B cell (primary cell): Measurements from ENCODE around the gene SCARB1. TPM values are rescaled to one million over a fixed set of nuclear protein-coding genes. Genes with fewer than 3 reads are reported as not detected.

Source experiments
- ATAC-seq: fragments of 200-7000 bp; cut with Tn5 transposase; one replicate; pipeline ENCODE4 v1.10.0; 2021; ENCODE audit warnings: low read depth, mild to moderate bottlenecking, moderate number of reproducible peaks, moderate library complexity
- CTCF ChIA-PET: fragments of 350-600 bp; sonication (Branson Sonifier 250); formaldehyde crosslinking; loops from one replicate; lab custom pipeline; 2021; ENCODE audit warnings: antibody characterized with exemption, inconsistent platforms; lab: Charles Lee
- POLR2A ChIA-PET: fragments of 350-600 bp; sonication (Branson Sonifier 250); formaldehyde crosslinking; loops from one replicate; lab custom pipeline; 2021; ENCODE audit warnings: antibody characterized with exemption; lab: Charles Lee
- DNase-seq: peaks from one replicate; pipeline ENCODE4 v3.0.0; 2013
- H2AFZ ChIP-seq: 2 replicates; pipeline ENCODE4 v1.6.1; 2012; ENCODE audit warnings: mild to moderate bottlenecking, low read depth, low read length; ENCODE audit not compliant: insufficient read depth, poor library complexity, severe bottlenecking
- H3K27ac ChIP-seq, 2 donors: 1 replicate in 1 of 2; 2 replicates in 1 of 2; pipeline ENCODE4 v1.5.1; 2012 to 2013; ENCODE audit warnings: low read length in 2 of 2, mild to moderate bottlenecking in 2 of 2, moderate library complexity in 1 of 2
- H3K27me3 ChIP-seq, 4 experiments: fragments of 200-600 bp in 1 of 4; sonication (generic) in 1 of 4; replicated peaks in 1 of 4; 1 replicate in 2 of 4; 2 replicates in 2 of 4; pipeline versions ENCODE4 v1.6.1 to v1.7.0; 2013 to 2016; ENCODE audit warnings: low read length in 3 of 4, mild to moderate bottlenecking in 2 of 4, mixed read lengths in 1 of 4, moderate library complexity in 1 of 4; ENCODE audit not compliant: insufficient read depth in 4 of 4, control insufficient read depth in 3 of 4; ENCODE audit errors: control extremely low read depth in 1 of 4
- H3K36me3 ChIP-seq, 2 experiments: replicated peaks in 1 of 2; 1 replicate in 1 of 2; 2 replicates in 1 of 2; pipeline versions ENCODE4 v1.6.1 to v1.7.1; 2013; ENCODE audit warnings: low read length in 1 of 2; ENCODE audit not compliant: insufficient read depth in 2 of 2, control insufficient read depth in 1 of 2; ENCODE audit errors: control extremely low read depth in 1 of 2, extremely low read depth in 1 of 2
- H3K4me1 ChIP-seq, 2 donors: fragments of 200-600 bp in 1 of 2; sonication (generic) in 1 of 2; 1 replicate in 1 of 2; 2 replicates in 1 of 2; pipeline versions ENCODE4 v1.5.1 to v1.6.1; 2013 to 2017; ENCODE audit warnings: low read length in 2 of 2; ENCODE audit not compliant: control insufficient read depth in 2 of 2, insufficient read depth in 2 of 2
- H3K4me2 ChIP-seq: replicated peaks from 2 replicates; pipeline ENCODE3; 2012; ENCODE audit warnings: mild to moderate bottlenecking, low read depth, low read length; ENCODE audit not compliant: poor library complexity, severe bottlenecking
- H3K4me3 ChIP-seq, 5 experiments: fragments of 200-600 bp in 1 of 5; sonication (generic) in 1 of 5; 1 replicate in 3 of 5; 2 replicates in 2 of 5; pipeline versions ENCODE4 v1.5.1 to v1.7.0; 2011 to 2016; ENCODE audit warnings: low read length in 4 of 5, mild to moderate bottlenecking in 4 of 5, low read depth in 2 of 5, control low read depth in 1 of 5, moderate library complexity in 1 of 5; ENCODE audit not compliant: insufficient read depth in 1 of 5; ENCODE audit errors: control extremely low read depth in 1 of 5, extremely low read depth in 1 of 5
- H3K79me2 ChIP-seq: fragments of 200-600 bp; sonication (generic); one replicate; pipeline ENCODE4 v1.6.0; 2016; ENCODE audit warnings: low read length; ENCODE audit not compliant: control insufficient read depth, insufficient read depth
- H3K9ac ChIP-seq: fragments of 200-600 bp; sonication (generic); 2 replicates; pipeline ENCODE4 v1.6.1; 2017; ENCODE audit warnings: mild to moderate bottlenecking, low read length, moderate library complexity
- H3K9me3 ChIP-seq, 3 donors: one replicate each; pipeline versions ENCODE4 v1.6.1 to v1.7.1; 2013; ENCODE audit warnings: low read length in 2 of 3; ENCODE audit not compliant: control insufficient read depth in 2 of 3, insufficient read depth in 1 of 3; ENCODE audit errors: control extremely low read depth in 1 of 3
- H4K20me1 ChIP-seq: 2 replicates; pipeline ENCODE4 v1.6.0; 2012; ENCODE audit warnings: mild to moderate bottlenecking, low read length; ENCODE audit not compliant: insufficient read depth, control insufficient read depth, poor library complexity, severe bottlenecking
- H3K27ac Mint-ChIP-seq: one replicate; pipeline ENCODE4 v1.8.0; 2021; ENCODE audit warnings: mixed read lengths
- H3K27me3 Mint-ChIP-seq: one replicate; pipeline ENCODE4 v1.8.0; 2021; ENCODE audit warnings: mixed read lengths
- H3K4me1 Mint-ChIP-seq: one replicate; pipeline ENCODE4 v1.8.0; 2021; ENCODE audit warnings: mixed read lengths
- H3K4me3 Mint-ChIP-seq: one replicate; pipeline ENCODE4 v1.8.0; 2021; ENCODE audit warnings: mixed read lengths
- H3K9me3 Mint-ChIP-seq: one replicate; pipeline ENCODE4 v1.8.0; 2022; ENCODE audit warnings: mixed read lengths; ENCODE audit not compliant: insufficient read depth
- CTCF ChIP-seq: fragments of 200-600 bp; IDR thresholded peaks from one replicate; pipeline ENCODE4 v1.8.0; 2022; ENCODE audit warnings: antibody characterized with exemption, mild to moderate bottlenecking
- EZH2 ChIP-seq: IDR thresholded peaks from 2 replicates; pipeline ENCODE4 v1.6.1; 2012; ENCODE audit warnings: borderline replicate concordance, low read depth, mild to moderate bottlenecking, moderate library complexity, low read length; ENCODE audit not compliant: insufficient read depth, poor library complexity, severe bottlenecking
- WGBS: methylation state at CpG from one replicate; pipeline ENCODE4 v1.1.5; 2013; ENCODE audit warnings: missing lambda C conversion rate; ENCODE audit not compliant: insufficient coverage; 5-methylcytosine and 5-hydroxymethylcytosine counted together
- intact Hi-C: fragments of 100-400 bp; cut with micrococcal nuclease; formaldehyde crosslinking; loops from one replicate; pipeline ENCODE4 v1.10.0; 2022
- polyA plus RNA-seq: library from polyadenylated mRNA; depleted of rRNA; stranded (reverse); fragments of >200 nt; gene quantifications from 2 replicates; pipeline ENCODE4 v1.2.3, GENCODE V29; 2012
- total RNA-seq, 2 donors: library from RNA; stranded (reverse); fragments of 120-200 nt in 1 of 2; gene quantifications; 1 replicate in 1 of 2; 2 replicates in 1 of 2; pipeline versions ENCODE4 v1.2.3 to v1.2.4, GENCODE V29; 2013 to 2022

SCARB1 gene
- total and polyA plus RNA-seq, 2 donors (not counting 1 experiment from before 2014, with no cell fraction given), result 26.8 to 30.7 TPM

DNA sequence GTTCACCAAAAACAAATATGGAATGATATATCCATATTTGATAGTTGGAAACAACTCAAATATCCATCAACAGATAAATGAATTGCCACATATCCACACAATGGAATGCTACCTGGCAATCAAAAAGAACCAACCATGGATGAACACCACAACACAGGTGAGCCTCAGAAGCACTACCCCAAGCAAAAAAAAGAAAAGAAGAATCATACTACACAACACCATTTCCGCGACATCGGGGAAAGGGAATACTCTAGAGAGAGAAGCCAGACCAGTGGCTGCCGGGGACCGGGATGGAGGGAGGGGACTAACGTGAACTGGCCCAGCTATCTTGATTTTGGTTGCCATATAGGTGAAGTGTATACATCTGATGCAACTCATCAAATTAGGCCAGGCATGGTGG, 41.4 kb downstream of the SCARB1 start:
- no peaks in the 10 kb centered on the region for H4K20me1 ChIP-seq
- H3K27ac ChIP-seq, result no peak overlapping the region
- H3K36me3 ChIP-seq, result no peaks in the 10 kb centered on the region
- Mint-ChIP-seq H3K4me1 (no peaks in the 10 kb centered on the region), H3K27me3 (no peaks in the 10 kb centered on the region), H3K4me3 (no peak overlapping the region), H3K27ac (no peak overlapping the region), H3K9me3 (no peaks in the 10 kb centered on the region)
- peaks cover 45% of the 10 kb centered on the region for H3K79me2 ChIP-seq
- H3K4me3 ChIP-seq, result no peak overlapping the region
- DNase-seq, result no peak
- no peak overlapping the region for H2AFZ ChIP-seq
- no peaks in the 10 kb centered on the region for H3K27me3 ChIP-seq
- no peak overlapping the region for H3K4me2 ChIP-seq
- TF ChIP-seq CTCF (no peak), EZH2 (no peak)
- ATAC-seq, result no peak
- intact Hi-C loops, result no loop called here
- ChIA-PET CTCF (no interaction called here), POLR2A (no interaction called here)
- WGBS, result no CpG with 5 or more reads among the region's 6 CpGs
- no peak overlapping the region for H3K9ac ChIP-seq
- H3K4me1 ChIP-seq, result no peaks in the 10 kb centered on the region
- H3K9me3 ChIP-seq, result no peaks in the 10 kb centered on the region

- WGBS, result 82% methylated on average over 9 of the region's 16 CpGs
- ATAC-seq (no peak), DNase-seq (no peak)
- ChIA-PET CTCF (no interaction called here), POLR2A (no interaction called here)
- no peak overlapping the region for H3K4me2 ChIP-seq
- no peaks in the 10 kb centered on the region for H3K36me3 ChIP-seq
- no peaks in the 10 kb centered on the region for H3K9me3 Mint-ChIP-seq
- no peak overlapping the region for H3K4me3 Mint-ChIP-seq
- H3K27me3 Mint-ChIP-seq, result no peaks in the 10 kb centered on the region
- H3K27ac ChIP-seq, result no peak overlapping the region
- intact Hi-C loops, result no loop called here
- no peaks in the 10 kb centered on the region for H3K4me1 ChIP-seq
- no peaks in the 10 kb centered on the region for H3K4me1 Mint-ChIP-seq
- H3K27me3 ChIP-seq, result no peaks in the 10 kb centered on the region
- no peaks in the 10 kb centered on the region for H3K9me3 ChIP-seq
- no peaks in the 10 kb centered on the region for H4K20me1 ChIP-seq
- no peak overlapping the region for H3K4me3 ChIP-seq
- H3K9ac ChIP-seq, result no peak overlapping the region
- peaks cover 45% of the 10 kb centered on the region for H3K79me2 ChIP-seq
- H3K27ac Mint-ChIP-seq, result no peak overlapping the region
- H2AFZ ChIP-seq, result no peak overlapping the region
- TF ChIP-seq EZH2, result no peak
- no peak for TF ChIP-seq CTCF
Measured at GRCh38 chr12:124821252-124822200, 42.1 kb downstream of the SCARB1 start.
